Measurements from ENCODE around the gene ATXN7L3.

The ATXN7L3 gene

GRCh38 chr17:44200478-44201155 lies 933 bp upstream of the ATXN7L3 start:
- DNase-seq: no peak

- DNase-seq: peak; percentile 61
Observed at GRCh38 chr17:44198721-44199552, 747 bp downstream of the ATXN7L3 start.

DNA sequence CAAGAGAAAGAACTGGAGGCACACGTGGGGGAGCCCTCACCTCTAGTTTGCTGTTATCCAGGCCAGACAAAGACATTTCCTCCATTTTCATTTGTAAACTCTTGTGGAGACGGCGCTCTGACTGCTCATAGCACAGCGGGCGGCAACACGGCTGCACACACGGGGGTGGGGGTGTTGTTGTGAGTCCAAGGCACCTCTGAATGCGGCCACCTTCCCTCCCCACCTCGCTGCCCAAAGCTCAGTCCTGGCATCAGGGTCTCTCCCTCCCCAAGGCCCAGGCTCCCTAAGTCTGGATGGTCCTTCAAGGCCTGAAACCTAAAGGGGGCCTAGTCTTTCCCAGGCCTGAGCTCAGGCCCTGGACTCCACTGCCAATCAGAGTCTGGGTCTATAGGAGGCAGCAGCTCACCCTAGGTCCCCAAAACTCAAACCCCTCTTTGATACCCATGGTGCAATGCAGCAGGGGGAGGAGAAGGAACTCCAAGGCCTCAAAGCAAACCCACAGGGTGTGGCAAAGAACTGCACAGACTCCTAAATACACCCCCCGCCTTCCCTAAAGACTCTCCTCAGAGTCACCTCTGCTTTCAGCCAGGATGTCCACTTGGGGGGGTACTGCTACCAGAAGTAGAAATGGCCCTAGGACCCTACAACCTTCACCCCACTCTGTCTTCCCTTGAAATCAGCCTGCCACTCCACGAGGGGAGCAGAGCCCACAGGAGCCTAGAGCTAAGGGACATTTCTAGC lies 1.5 kb downstream of the ATXN7L3 start:
- DNase-seq: peak; percentile 50

- no peak for DNase-seq
Observed at GRCh38 chr17:44197107-44197506, 2.6 kb downstream of the ATXN7L3 start.

DNA sequence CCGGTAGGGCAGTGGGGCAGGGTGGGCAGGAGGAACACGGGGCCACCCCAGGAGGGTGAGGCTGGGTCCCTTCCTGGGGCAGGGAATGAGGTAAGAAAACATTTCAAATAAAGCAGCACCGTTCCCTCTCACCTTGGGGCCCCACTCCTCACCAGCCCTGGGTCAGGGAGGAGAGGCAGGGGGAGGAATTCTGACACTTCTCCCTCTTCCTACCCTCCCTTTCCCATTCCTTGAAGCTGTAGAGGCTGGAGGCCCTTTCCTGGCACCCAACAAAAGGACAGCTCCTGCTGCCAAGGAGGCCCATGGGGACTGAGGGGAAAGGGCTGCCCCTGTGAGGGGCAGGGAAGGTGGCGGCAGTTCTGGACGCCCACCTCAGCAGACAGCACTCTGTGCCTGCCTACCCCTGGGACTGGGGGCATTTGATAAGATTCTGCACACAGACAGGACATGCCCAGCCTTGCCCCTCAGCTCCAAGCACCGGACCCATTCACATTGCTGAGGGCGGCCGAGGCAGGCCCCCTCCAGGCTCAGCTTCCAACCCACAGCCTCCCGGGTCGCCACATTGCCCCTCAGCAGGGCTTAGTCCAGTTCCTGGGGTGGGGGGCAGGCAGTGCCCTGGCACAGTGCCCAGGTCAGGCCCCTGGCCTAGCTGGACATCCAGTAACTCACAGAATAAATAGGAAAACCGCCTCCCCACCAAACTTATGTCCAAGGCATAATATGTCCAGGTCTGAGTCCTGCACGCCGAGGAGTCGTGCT lies 6.2 kb downstream of the ATXN7L3 start:
- DNase-seq: no peak

- no peak for DNase-seq
Observed at GRCh38 chr17:44192750-44193149, 6.9 kb downstream of the ATXN7L3 start.

DNA sequence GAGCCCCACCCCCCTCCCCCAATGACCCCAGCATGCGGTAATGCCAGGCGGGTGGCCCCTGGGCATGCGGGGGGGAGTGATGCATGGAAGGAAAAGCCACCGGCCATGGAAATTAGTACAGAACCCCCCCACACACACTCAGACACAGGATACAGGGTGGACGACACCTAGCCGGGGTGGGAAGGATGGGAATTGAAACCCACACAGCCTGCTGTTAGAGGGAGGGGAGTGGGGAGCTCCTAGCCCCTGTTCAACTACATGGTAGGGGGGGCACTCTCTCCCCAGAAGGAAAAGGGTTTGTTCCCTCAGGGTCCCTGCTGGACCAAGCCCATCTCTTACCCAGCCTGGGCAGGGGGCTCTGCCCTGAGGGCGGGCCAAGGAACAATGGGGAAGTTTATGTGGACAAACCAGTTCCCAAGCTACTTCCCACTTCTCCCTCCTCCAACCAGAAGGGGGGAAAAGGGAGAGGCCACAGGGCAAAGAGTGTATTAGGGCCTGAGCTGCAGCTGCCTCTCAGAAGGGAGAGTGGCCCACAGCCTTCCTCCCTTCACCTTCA lies 7.7 kb downstream of the ATXN7L3 start:
- no peak for DNase-seq

- no peak for DNase-seq
Observed at GRCh38 chr17:44191369-44191768, 8.3 kb downstream of the ATXN7L3 start.

GRCh38 chr17:44190481-44190880 lies 9.2 kb downstream of the ATXN7L3 start:
- DNase-seq: no peak

GRCh38 chr17:44188576-44189403 lies 10.9 kb downstream of the ATXN7L3 start:
- no peak for DNase-seq

DNA sequence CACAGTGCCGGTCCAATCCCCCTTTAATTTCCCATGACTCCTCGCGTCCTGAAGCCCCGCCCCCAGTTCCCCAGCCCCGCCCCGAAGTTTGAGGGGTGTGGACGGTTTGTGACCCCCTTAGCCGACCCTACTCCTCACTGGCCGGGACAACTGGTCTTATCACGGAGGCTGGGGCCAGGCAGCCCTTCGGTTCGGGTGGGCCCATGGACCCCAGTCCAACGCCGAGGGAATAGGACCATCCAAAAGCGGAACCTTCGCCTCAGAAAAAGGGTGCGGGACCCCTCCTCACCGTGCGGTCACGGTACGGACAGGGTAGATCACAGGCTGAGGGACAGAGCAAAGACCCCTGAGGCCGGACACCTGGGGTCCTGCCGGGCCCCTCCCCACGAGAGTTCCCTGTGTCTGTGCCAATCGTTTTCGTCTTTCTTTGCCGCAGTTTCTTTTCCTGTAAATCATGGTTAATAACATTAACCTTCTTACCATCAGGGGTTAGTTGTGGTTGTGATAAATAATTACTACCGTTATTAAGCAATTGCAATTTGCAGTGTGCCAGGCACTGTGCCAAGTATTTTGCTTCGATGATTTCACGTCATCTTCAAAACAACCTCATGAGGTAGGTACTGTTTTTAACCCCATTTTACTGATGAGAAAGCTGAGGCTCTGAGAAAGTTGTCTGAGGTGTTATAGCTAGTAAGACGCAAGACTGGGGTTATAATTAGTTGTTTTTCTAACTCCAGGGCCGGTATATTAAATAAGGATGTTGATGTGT lies 12.4 kb downstream of the ATXN7L3 start:
- no peak for DNase-seq

GRCh38 chr17:44186307-44187130 lies 13.2 kb downstream of the ATXN7L3 start, which contains the start of gene TMUB2:
TSS of gene TMUB2 (plus strand) at chr17:44186972. CDS start at chr17:44187709, 737 bp downstream.
- peak; percentile 100 for DNase-seq

GRCh38 chr17:44184212-44184810 lies 15.4 kb downstream of the ATXN7L3 start:
- no peak for DNase-seq

DNA sequence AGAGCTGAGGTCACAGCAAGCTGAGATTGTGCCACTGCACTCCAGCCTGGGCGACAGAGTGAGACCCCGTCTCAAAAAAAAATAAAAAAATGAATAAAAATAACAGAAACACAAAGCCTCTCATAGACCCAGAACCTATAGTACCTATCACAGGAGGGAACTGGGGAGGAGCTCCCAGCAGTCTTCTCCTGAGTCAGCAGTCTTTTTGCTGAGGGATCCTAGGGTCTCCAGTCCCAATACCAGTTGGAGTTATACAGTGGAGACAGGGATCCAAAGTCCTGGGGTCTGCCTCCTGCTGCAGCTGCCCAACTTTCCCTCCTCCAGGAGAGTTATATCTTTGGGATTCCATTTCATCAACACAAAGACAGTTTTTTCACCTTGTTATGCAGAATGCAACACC lies 16.7 kb downstream of the ATXN7L3 start:
- DNase-seq: no peak

DNA sequence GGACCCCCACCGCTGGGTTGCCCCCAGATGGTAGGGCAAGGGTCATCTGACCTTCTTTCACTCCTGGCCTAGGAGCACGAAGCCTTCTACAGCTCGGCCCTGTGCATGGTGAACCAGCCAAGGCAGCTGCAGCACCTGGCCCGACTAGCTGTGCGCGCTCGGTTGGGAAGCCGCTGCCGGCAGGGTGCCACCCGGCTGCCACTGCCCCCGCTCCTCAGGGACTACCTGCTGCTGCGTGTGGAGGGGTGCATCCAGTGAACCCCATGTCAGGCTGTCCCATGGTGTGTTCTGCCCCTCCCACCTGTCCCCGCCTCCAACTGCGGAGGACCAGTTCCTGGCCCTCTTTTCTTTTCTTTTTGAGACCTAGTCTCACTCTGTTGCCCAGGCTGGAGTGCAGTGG lies 21.6 kb downstream of the ATXN7L3 start:
- DNase-seq: no peak

- no peak for DNase-seq
Observed at GRCh38 chr17:44177640-44178039, 22.0 kb downstream of the ATXN7L3 start.

- no peak for DNase-seq
Observed at GRCh38 chr17:44176671-44177501, 22.8 kb downstream of the ATXN7L3 start.

DNA sequence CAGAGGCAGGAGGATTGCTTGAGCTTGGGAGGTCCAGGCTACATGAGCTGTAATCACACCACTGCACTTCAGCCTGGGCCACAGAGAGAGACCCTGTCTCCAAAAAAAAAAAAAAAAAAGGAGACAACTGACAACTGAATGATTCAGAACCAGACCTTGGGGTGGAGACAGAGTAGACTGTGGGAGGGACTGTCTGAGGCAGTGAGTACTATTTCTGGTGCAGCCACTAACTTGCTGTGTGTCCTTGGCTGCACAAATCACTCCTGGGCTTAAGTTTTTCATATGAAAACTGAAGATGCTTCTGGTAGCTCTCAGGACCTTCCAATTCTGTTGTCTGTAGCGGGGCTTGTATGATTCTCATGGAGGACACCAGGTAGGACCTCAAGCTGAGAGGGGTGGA lies 23.4 kb downstream of the ATXN7L3 start:
- no peak for DNase-seq
